GM12878 (cell line): ENCODE measurements around the gene ZNF467.

Experiments used
- ATF3 ChIP-seq: IDR thresholded peaks from 2 replicates; pipeline ENCODE4 v1.6.1; 2011; ENCODE audit warnings: low read depth, mild to moderate bottlenecking, low read length, moderate library complexity, borderline replicate concordance; ENCODE audit errors: extremely low read depth
- CEBPB ChIP-seq, 2 experiments: fragments of 150-350 bp in 1 of 2; IDR thresholded peaks; 2 replicates each; pipeline ENCODE4 v1.6.1; 2012 to 2014; ENCODE audit warnings: low read depth in 2 of 2, low read length in 2 of 2, borderline replicate concordance in 1 of 2, inconsistent platforms in 1 of 2
- CEBPZ ChIP-seq: fragments of 150-350 bp; IDR thresholded peaks from 2 replicates; pipeline ENCODE4 v1.6.1; 2016; ENCODE audit warnings: low read depth, low read length
- CTCF ChIP-seq, 3 experiments: IDR thresholded peaks in 2 of 3; conservative IDR thresholded peaks in 1 of 3; 2 replicates each; pipeline ENCODE4 v1.5.1; 2011; ENCODE audit warnings: low read depth in 3 of 3, low read length in 3 of 3, mild to moderate bottlenecking in 3 of 3, control low read depth in 2 of 3, moderate library complexity in 2 of 3, inconsistent platforms in 1 of 3, mixed read lengths in 1 of 3; ENCODE audit not compliant: control insufficient read depth in 2 of 3, insufficient read depth in 1 of 3; ENCODE audit errors: extremely low read depth in 1 of 3
- ETV6 ChIP-seq, 2 experiments: fragments of 450-650 bp in 1 of 2; IDR thresholded peaks in 1 of 2; conservative IDR thresholded peaks in 1 of 2; 2 replicates each; pipeline ENCODE4 v1.6.1; 2014; ENCODE audit warnings: antibody characterized with exemption in 1 of 2, borderline replicate concordance in 1 of 2, low read depth in 1 of 2, mild to moderate bottlenecking in 1 of 2, moderate library complexity in 1 of 2
- KAT2A ChIP-seq: conservative IDR thresholded peaks from 2 replicates; pipeline ENCODE4 v1.6.1; 2011; ENCODE audit warnings: low read depth, low read length; ENCODE audit not compliant: control insufficient read depth
- NFIC ChIP-seq: IDR thresholded peaks from 2 replicates; pipeline ENCODE4 v1.6.1; 2012; ENCODE audit warnings: low read depth, mild to moderate bottlenecking, inconsistent platforms, low read length, moderate library complexity
- NR2F1 ChIP-seq: fragments of 450-650 bp; conservative IDR thresholded peaks from 2 replicates; pipeline ENCODE4 v1.6.1; 2017; ENCODE audit warnings: mild to moderate bottlenecking
- RCOR1 ChIP-seq: conservative IDR thresholded peaks from 2 replicates; pipeline ENCODE4 v1.6.1; 2012; ENCODE audit warnings: low read depth, low read length, improper control_type of control experiment
- SMC3 ChIP-seq: IDR thresholded peaks from 2 replicates; pipeline ENCODE4 v1.6.1; 2011; ENCODE audit warnings: low read length, improper control_type of control experiment, borderline replicate concordance
- ZNF207 ChIP-seq: fragments of 450-650 bp; IDR thresholded peaks from 2 replicates; pipeline ENCODE4 v1.6.1; 2014; ENCODE audit warnings: antibody characterized with exemption, mild to moderate bottlenecking, borderline replicate concordance
- TF ChIP-seq, protein P1 (sequence below): fragments of 450-650 bp; IDR thresholded peaks from 2 replicates; pipeline ENCODE4 v1.6.1; 2016; ENCODE audit warnings: mild to moderate bottlenecking
- TF ChIP-seq, protein P2 (sequence below): IDR thresholded peaks from 2 replicates; pipeline ENCODE4 v1.6.1; 2011; ENCODE audit warnings: borderline replicate concordance, low read depth, mild to moderate bottlenecking, moderate library complexity, mixed read lengths, low read length; ENCODE audit not compliant: insufficient read depth; ENCODE audit errors: extremely low read length

- peak; percentile 11 to 24 (median 21); a peak in 2 of 6 replicates for TF ChIP-seq CTCF (IDR thresholded peaks at IDR 0.05 in 2 of 3, conservative IDR thresholded peaks at IDR 0.05 in 1 of 3; ENCODE audit: control insufficient read depth in 2 of 3, extremely low read depth in 1 of 3, insufficient read depth in 1 of 3, low read depth in 3 of 3, low read length in 3 of 3)
- no peak for TF ChIP-seq ZNF207
- TF ChIP-seq, protein P1, sequence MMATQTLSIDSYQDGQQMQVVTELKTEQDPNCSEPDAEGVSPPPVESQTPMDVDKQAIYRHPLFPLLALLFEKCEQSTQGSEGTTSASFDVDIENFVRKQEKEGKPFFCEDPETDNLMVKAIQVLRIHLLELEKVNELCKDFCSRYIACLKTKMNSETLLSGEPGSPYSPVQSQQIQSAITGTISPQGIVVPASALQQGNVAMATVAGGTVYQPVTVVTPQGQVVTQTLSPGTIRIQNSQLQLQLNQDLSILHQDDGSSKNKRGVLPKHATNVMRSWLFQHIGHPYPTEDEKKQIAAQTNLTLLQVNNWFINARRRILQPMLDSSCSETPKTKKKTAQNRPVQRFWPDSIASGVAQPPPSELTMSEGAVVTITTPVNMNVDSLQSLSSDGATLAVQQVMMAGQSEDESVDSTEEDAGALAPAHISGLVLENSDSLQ: no peak
- no peak for TF ChIP-seq KAT2A
- TF ChIP-seq RCOR1: no peak
- no peak for TF ChIP-seq NFIC
- TF ChIP-seq ATF3: no peak
- TF ChIP-seq NR2F1: no peak
- TF ChIP-seq CEBPZ: no peak
- no peak for TF ChIP-seq SMC3
- no peak for TF ChIP-seq ETV6 (conservative IDR thresholded peaks at IDR 0.05 in 1 of 2, IDR thresholded peaks at IDR 0.05 in 1 of 2; ENCODE audit: borderline replicate concordance in 1 of 2, low read depth in 1 of 2)
- no peak for TF ChIP-seq CEBPB (IDR thresholded peaks at IDR 0.05; ENCODE audit: borderline replicate concordance in 1 of 2, low read depth in 2 of 2, low read length in 2 of 2)
- TF ChIP-seq, protein P2, sequence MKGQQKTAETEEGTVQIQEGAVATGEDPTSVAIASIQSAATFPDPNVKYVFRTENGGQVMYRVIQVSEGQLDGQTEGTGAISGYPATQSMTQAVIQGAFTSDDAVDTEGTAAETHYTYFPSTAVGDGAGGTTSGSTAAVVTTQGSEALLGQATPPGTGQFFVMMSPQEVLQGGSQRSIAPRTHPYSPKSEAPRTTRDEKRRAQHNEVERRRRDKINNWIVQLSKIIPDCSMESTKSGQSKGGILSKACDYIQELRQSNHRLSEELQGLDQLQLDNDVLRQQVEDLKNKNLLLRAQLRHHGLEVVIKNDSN: no peak
Observed at GRCh38 chr7:149790146-149790548, 16.8 kb upstream of the ZNF467 start.
